ENCODE measurements around the gene ZBED6. TPM values are rescaled to one million over a fixed set of nuclear protein-coding genes. Genes with fewer than 3 reads are reported as not detected.
A peak's percentile ranks its signal among the peaks of the same experiment; 100 is the strongest.

The ZBED6 gene
- total and polyA plus RNA-seq, 9 of the 15 experiments (the other 6 are each of a cell fraction or from before 2014, with no cell fraction given), result 0.21 to 16.6 (median 5.0) TPM

DNA sequence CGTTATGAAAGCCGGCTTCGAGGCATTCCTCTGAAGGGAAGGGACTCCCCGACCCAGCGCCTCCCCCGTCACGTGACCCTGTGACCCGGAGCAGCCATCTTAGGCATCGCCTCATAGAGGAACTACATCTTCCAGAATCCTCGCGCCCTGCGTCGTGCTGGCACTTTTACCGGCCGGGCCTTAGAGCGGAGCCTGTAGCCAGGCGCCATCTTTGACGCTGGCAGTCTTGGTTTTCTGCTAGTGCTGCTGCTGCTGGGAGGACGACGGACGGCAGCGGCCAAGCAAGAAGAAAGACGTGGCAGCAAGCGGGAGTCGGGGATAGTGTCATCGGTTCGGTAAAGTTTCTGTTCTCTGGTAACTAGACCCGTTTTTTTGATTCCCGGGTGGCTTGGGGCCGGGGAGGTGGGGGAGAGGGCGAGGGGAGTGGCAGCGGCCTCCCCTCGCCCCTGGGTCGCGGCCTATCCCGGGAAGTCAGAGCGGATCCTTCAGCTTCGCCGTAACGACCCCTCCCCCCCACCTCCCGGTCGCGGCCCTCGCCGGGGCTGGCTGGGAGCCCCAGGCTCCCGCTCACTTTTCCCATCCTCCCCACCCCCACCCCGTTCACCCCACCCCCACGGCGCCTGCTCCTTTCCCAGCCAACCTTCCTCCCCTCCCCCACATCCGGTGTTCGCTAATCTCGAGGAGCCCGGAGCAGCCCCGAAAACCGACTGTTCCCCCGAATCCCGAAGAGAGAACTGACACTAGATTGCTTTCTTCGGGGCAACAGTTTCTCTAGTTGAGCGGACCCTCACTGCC lies at the start of gene ZBED6, which contains the start of gene ZC3H11A (continued):
- no peak for TF ChIP-seq THRAP3 (IDR thresholded peaks at IDR 0.05; ENCODE audit: borderline replicate concordance)
- peak; percentile 74; the same call in 1 of the 2 replicates for TF ChIP-seq SOX6 (IDR thresholded peaks at IDR 0.05)
- TF ChIP-seq, protein P1, sequence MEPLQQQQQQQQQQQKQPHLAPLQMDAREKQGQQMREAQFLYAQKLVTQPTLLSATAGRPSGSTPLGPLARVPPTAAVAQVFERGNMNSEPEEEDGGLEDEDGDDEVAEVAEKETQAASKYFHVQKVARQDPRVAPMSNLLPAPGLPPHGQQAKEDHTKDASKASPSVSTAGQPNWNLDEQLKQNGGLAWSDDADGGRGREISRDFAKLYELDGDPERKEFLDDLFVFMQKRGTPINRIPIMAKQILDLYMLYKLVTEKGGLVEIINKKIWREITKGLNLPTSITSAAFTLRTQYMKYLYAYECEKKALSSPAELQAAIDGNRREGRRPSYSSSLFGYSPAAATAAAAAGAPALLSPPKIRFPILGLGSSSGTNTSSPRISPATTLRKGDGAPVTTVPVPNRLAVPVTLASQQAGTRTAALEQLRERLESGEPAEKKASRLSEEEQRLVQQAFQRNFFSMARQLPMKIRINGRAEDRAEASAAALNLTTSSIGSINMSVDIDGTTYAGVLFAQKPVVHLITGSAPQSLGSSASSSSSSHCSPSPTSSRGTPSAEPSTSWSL (CRISPR knock-in tag; IDR thresholded peaks at IDR 0.05; ENCODE audit: borderline replicate concordance), result no peak
- peak; percentile 100 for TF ChIP-seq RAD51 (IDR thresholded peaks at IDR 0.05; ENCODE audit: borderline replicate concordance, low read depth)
- TF ChIP-seq, protein P2, sequence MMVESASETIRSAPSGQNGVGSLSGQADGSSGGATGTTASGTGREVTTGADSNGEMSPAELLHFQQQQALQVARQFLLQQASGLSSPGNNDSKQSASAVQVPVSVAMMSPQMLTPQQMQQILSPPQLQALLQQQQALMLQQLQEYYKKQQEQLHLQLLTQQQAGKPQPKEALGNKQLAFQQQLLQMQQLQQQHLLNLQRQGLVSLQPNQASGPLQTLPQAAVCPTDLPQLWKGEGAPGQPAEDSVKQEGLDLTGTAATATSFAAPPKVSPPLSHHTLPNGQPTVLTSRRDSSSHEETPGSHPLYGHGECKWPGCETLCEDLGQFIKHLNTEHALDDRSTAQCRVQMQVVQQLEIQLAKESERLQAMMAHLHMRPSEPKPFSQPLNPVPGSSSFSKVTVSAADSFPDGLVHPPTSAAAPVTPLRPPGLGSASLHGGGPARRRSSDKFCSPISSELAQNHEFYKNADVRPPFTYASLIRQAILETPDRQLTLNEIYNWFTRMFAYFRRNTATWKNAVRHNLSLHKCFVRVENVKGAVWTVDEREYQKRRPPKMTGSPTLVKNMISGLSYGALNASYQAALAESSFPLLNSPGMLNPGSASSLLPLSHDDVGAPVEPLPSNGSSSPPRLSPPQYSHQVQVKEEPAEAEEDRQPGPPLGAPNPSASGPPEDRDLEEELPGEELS (CRISPR knock-in tag; IDR thresholded peaks at IDR 0.05; ENCODE audit: borderline replicate concordance), result no peak
- TF ChIP-seq SPI1 (IDR thresholded peaks at IDR 0.05; ENCODE audit: borderline replicate concordance, low read depth, low read length), result 0 out of 2 replicates have a peak, but pooled peaks have one; percentile 26
- TF ChIP-seq, protein P3, sequence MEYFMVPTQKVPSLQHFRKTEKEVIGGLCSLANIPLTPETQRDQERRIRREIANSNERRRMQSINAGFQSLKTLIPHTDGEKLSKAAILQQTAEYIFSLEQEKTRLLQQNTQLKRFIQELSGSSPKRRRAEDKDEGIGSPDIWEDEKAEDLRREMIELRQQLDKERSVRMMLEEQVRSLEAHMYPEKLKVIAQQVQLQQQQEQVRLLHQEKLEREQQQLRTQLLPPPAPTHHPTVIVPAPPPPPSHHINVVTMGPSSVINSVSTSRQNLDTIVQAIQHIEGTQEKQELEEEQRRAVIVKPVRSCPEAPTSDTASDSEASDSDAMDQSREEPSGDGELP (CRISPR knock-in tag; IDR thresholded peaks at IDR 0.05; ENCODE audit: borderline replicate concordance), result peak; percentile 84
- no peak for TF ChIP-seq ZNF445 (CRISPR knock-in tag; IDR thresholded peaks at IDR 0.05; ENCODE audit: low read depth)
- TF ChIP-seq POLR2AphosphoS5 (IDR thresholded peaks at IDR 0.05; ENCODE audit: control insufficient read depth, insufficient read depth, low read depth, low read length), result peak; percentile 80
- TF ChIP-seq PTRF (tag; IDR thresholded peaks at IDR 0.05), result no peak
- TF ChIP-seq DNMT1 (IDR thresholded peaks at IDR 0.05), result no peak
- TF ChIP-seq HMG20B (CRISPR knock-in tag; IDR thresholded peaks at IDR 0.05), result no peak
- peak; percentile 87 for TF ChIP-seq ZNF197 (CRISPR knock-in tag; IDR thresholded peaks at IDR 0.05; ENCODE audit: low read depth)
- no peak for TF ChIP-seq HNRNPH1 (optimal IDR thresholded peaks at IDR 0.05; ENCODE audit: low read depth, low read length)
- TF ChIP-seq, protein P4, sequence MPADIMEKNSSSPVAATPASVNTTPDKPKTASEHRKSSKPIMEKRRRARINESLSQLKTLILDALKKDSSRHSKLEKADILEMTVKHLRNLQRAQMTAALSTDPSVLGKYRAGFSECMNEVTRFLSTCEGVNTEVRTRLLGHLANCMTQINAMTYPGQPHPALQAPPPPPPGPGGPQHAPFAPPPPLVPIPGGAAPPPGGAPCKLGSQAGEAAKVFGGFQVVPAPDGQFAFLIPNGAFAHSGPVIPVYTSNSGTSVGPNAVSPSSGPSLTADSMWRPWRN (IDR thresholded peaks at IDR 0.05; ENCODE audit: low read depth), result no peak
- TF ChIP-seq, protein P5, sequence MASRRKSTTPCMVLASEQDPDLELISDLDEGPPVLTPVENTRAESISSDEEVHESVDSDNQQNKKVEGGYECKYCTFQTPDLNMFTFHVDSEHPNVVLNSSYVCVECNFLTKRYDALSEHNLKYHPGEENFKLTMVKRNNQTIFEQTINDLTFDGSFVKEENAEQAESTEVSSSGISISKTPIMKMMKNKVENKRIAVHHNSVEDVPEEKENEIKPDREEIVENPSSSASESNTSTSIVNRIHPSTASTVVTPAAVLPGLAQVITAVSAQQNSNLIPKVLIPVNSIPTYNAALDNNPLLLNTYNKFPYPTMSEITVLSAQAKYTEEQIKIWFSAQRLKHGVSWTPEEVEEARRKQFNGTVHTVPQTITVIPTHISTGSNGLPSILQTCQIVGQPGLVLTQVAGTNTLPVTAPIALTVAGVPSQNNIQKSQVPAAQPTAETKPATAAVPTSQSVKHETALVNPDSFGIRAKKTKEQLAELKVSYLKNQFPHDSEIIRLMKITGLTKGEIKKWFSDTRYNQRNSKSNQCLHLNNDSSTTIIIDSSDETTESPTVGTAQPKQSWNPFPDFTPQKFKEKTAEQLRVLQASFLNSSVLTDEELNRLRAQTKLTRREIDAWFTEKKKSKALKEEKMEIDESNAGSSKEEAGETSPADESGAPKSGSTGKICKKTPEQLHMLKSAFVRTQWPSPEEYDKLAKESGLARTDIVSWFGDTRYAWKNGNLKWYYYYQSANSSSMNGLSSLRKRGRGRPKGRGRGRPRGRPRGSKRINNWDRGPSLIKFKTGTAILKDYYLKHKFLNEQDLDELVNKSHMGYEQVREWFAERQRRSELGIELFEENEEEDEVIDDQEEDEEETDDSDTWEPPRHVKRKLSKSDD (conservative IDR thresholded peaks at IDR 0.05; ENCODE audit: low read length), result no peak; the same call in none of the 2 replicates
- TF ChIP-seq, protein P6, sequence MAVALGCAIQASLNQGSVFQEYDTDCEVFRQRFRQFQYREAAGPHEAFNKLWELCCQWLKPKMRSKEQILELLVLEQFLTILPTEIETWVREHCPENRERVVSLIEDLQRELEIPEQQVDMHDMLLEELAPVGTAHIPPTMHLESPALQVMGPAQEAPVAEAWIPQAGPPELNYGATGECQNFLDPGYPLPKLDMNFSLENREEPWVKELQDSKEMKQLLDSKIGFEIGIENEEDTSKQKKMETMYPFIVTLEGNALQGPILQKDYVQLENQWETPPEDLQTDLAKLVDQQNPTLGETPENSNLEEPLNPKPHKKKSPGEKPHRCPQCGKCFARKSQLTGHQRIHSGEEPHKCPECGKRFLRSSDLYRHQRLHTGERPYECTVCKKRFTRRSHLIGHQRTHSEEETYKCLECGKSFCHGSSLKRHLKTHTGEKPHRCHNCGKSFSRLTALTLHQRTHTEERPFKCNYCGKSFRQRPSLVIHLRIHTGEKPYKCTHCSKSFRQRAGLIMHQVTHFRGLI (CRISPR knock-in tag; IDR thresholded peaks at IDR 0.05), result no peak

Measured in K562 (cell line).